ENCODE data around the gene KCTD17. TPM values are rescaled to one million over a fixed set of nuclear protein-coding genes. Genes with fewer than 3 reads are reported as not detected.

Gene KCTD17
- total and polyA plus RNA-seq, 4 donors, result 2.0 to 5.2 (median 3.7) TPM

DNA sequence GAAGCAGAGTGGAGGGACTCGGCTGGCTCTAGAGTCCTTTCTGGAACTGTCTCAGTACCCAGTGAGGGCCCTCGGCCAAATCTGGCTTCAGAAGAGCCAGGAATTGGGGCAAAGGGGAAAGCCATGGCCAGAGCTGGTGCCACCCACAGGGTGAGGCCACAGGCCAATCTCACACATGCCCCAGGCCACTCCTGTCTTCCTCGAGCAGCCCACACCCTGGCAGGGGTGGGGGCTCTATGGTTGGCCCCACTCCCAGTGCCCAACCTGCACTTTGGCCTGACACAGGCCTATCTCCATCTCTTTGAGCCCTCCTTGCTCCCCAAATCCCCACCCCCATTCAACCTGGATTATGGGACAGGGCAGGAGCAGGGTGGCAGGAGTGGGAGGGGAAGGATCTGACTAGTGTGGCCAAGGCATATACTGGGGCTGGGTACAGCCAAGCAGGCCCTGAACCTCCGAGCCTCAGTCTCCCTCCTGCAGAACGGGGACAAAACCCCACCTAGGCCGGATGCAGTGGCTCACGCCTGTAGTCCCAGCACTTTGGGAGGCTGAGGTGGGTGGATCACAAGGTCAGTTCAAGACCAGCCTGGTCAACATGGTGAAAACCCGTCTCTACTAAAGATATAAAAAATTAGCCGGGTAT lies 39.2 kb upstream of the KCTD17 start (continued):
- no peak for TF ChIP-seq CTCF (IDR thresholded peaks at IDR 0.05; ENCODE audit: low read depth, low read length, missing input control)
- peak; percentile 39 for TF ChIP-seq NR2F2 (IDR thresholded peaks at IDR 0.05)
- TF ChIP-seq YY1 (IDR thresholded peaks at IDR 0.05), result peak; percentile 50
- peak in 1 of 2 donors; percentile 32 for TF ChIP-seq EGR1 (IDR thresholded peaks at IDR 0.05; ENCODE audit: low read depth in 2 of 2)
- TF ChIP-seq TAF1 (conservative IDR thresholded peaks at IDR 0.05), result no peak
- TF ChIP-seq MAX (IDR thresholded peaks at IDR 0.05), result peak; percentile 86
- peak; percentile 91 to 97 for TF ChIP-seq RXRA (IDR thresholded peaks at IDR 0.05)

DNA sequence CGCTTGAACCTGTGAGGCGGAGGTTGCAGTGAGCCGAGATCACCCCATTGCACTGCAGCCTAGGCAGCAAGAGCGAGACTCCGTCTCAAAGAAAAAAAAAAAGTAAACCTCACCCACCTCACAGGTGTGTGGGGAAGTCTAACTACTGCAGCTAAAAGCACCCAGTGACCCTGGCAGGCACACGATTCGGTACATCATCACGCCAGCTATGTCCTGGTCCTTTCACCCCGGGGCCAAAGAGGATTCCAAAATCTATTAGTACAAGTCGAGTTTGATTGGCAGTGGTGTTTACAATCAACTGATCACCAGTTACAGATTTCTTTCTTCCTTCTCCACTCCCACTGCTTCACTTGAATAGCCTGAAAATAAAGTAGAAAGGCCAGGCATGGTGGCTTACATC lies 38.6 kb upstream of the KCTD17 start:
- no peaks in the 10 kb centered on the region for H3K27me3 ChIP-seq (ENCODE audit: control insufficient read depth in 4 of 4, insufficient read depth in 4 of 4, low read length in 3 of 4)
- peaks cover 26 to 77% (median 60%) of the 10 kb centered on the region in 4 donors for H3K4me1 ChIP-seq (ENCODE audit: control insufficient read depth in 4 of 4, insufficient read depth in 4 of 4, low read length in 3 of 4)
- H3K36me3 ChIP-seq (ENCODE audit: control insufficient read depth in 4 of 4, insufficient read depth in 3 of 4, low read depth in 1 of 4, low read length in 3 of 4), result peaks cover 0 to 5% (median 0%) of the 10 kb centered on the region in 4 donors
- no peaks in the 10 kb centered on the region for H3K9me3 ChIP-seq (ENCODE audit: control insufficient read depth in 4 of 4, low read length in 3 of 4)
- 40% methylated on average over 10 of the region's 10 CpGs for WGBS
- no peak for DNase-seq (ENCODE audit: low spot score)
- H3K4me3 ChIP-seq (ENCODE audit: low read depth in 1 of 3, low read length in 3 of 3), result no peak overlapping the region
- no peak overlapping the region for H3K9ac ChIP-seq (ENCODE audit: low read depth in 1 of 2, low read length in 2 of 2)
- TF ChIP-seq YY1 (IDR thresholded peaks at IDR 0.05), result no peak
- TF ChIP-seq, protein P1, sequence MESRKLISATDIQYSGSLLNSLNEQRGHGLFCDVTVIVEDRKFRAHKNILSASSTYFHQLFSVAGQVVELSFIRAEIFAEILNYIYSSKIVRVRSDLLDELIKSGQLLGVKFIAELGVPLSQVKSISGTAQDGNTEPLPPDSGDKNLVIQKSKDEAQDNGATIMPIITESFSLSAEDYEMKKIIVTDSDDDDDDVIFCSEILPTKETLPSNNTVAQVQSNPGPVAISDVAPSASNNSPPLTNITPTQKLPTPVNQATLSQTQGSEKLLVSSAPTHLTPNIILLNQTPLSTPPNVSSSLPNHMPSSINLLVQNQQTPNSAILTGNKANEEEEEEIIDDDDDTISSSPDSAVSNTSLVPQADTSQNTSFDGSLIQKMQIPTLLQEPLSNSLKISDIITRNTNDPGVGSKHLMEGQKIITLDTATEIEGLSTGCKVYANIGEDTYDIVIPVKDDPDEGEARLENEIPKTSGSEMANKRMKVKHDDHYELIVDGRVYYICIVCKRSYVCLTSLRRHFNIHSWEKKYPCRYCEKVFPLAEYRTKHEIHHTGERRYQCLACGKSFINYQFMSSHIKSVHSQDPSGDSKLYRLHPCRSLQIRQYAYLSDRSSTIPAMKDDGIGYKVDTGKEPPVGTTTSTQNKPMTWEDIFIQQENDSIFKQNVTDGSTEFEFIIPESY (IDR thresholded peaks at IDR 0.05), result no peak
- peak; percentile 14 for TF ChIP-seq REST (IDR thresholded peaks at IDR 0.05)
- peak; percentile 78 to 92 for TF ChIP-seq HNF4A (conservative IDR thresholded peaks at IDR 0.05)
- TF ChIP-seq SP1 (IDR thresholded peaks at IDR 0.05), result peak; percentile 20
- TF ChIP-seq EGR1 (IDR thresholded peaks at IDR 0.05; ENCODE audit: low read depth in 2 of 2), result no peak
- no peak for TF ChIP-seq NR2F2 (IDR thresholded peaks at IDR 0.05)
- no peak for TF ChIP-seq FOXA1 (IDR thresholded peaks at IDR 0.05)
- TF ChIP-seq CTCF (IDR thresholded peaks at IDR 0.05; ENCODE audit: low read depth, low read length, missing input control), result no peak
- TF ChIP-seq RXRA (IDR thresholded peaks at IDR 0.05), result peak; percentile 16 to 77
- TF ChIP-seq HNF4G (IDR thresholded peaks at IDR 0.05), result peak; percentile 10
- no peak for TF ChIP-seq GABPA (IDR thresholded peaks at IDR 0.05 in 1 of 2, conservative IDR thresholded peaks at IDR 0.05 in 1 of 2)
- no peak for TF ChIP-seq TAF1 (conservative IDR thresholded peaks at IDR 0.05)
- peak in 1 of 2 donors; percentile 17 for TF ChIP-seq JUND (IDR thresholded peaks at IDR 0.05)
- peak; percentile 43 for TF ChIP-seq MAX (IDR thresholded peaks at IDR 0.05)
- peak; percentile 43 for TF ChIP-seq FOXA2 (IDR thresholded peaks at IDR 0.05)
- H3K27ac ChIP-seq (ENCODE audit: low read depth in 1 of 2, low read length in 2 of 2), result peak overlapping the region; percentile 68 to 70
